PC-3 (cell line): Measurements from ENCODE around the gene NUDT3.

ENCODE experiments used
- EZH2phosphoT487 ChIP-seq: fragments of 300-600 bp; sonication (generic); IDR thresholded peaks from 2 replicates; pipeline ENCODE4 v1.6.1; 2018; ENCODE audit warnings: mild to moderate bottlenecking, antibody characterized with exemption, low read length, borderline replicate concordance
- TF ChIP-seq, protein P1 (sequence below): fragments of 300-600 bp; sonication (generic); conservative IDR thresholded peaks from 2 replicates; pipeline ENCODE4 v1.5.1; 2017; ENCODE audit warnings: antibody characterized with exemption, low read depth, mild to moderate bottlenecking, low read length

DNA sequence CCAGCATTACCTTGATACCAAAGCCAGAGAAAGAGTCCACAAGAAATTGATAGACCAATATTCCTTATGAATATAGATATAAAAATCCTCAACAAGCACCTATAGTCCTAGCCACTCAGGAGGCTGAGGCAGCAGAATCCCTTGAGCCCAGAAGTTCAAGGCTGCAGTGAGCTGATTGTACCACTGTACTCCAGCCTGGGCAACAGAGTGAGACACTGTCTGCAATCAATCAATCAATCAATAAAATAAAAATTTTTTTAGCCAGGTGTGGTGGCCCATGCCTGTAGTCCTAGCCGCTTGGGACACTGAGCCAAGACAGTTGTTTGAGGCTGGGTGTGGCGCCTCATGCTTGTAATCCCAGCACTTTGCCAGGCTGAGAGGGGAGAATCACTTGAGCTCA is 124.7 kb downstream of the NUDT3 start:
- TF ChIP-seq, protein P1, sequence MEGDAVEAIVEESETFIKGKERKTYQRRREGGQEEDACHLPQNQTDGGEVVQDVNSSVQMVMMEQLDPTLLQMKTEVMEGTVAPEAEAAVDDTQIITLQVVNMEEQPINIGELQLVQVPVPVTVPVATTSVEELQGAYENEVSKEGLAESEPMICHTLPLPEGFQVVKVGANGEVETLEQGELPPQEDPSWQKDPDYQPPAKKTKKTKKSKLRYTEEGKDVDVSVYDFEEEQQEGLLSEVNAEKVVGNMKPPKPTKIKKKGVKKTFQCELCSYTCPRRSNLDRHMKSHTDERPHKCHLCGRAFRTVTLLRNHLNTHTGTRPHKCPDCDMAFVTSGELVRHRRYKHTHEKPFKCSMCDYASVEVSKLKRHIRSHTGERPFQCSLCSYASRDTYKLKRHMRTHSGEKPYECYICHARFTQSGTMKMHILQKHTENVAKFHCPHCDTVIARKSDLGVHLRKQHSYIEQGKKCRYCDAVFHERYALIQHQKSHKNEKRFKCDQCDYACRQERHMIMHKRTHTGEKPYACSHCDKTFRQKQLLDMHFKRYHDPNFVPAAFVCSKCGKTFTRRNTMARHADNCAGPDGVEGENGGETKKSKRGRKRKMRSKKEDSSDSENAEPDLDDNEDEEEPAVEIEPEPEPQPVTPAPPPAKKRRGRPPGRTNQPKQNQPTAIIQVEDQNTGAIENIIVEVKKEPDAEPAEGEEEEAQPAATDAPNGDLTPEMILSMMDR = no peak
- TF ChIP-seq EZH2phosphoT487 = no peak
